H1 (cell line): ENCODE results near the gene PRKAG3. TPM values are rescaled to one million over a fixed set of nuclear protein-coding genes. Genes with fewer than 3 reads are reported as not detected.

Experiments used
- CTCF ChIA-PET: fragments of 300-600 bp; sonication (Branson Sonifier 250); formaldehyde crosslinking; loops from one replicate; lab custom pipeline; 2021; ENCODE audit not compliant: partially characterized antibody; lab: Charles Lee
- POLR2A ChIA-PET: fragments of 300-600 bp; sonication (Branson Sonifier 250); formaldehyde crosslinking; loops from one replicate; lab custom pipeline; 2021; ENCODE audit warnings: inconsistent platforms; ENCODE audit not compliant: partially characterized antibody; lab: Charles Lee
- DNase-seq, 2 experiments: peaks; one replicate each; pipeline versions ENCODE4 v3.0.0 to v3.0.0-alpha.2; 2010 to 2022; ENCODE audit warnings: low spot score in 2 of 2, low read depth in 1 of 2, mixed read lengths in 1 of 2
- FAIRE-seq: peaks from 2 replicates; lab custom pipeline; 2011; peaks lifted over from hg19 to GRCh38; lab: Jason Lieb, UNC
- H2AFZ ChIP-seq: 2 replicates; pipeline ENCODE4 v1.8.1; 2012; ENCODE audit warnings: low read length, inconsistent platforms
- H2AK5ac ChIP-seq: 2 replicates; pipeline ENCODE4 v1.6.1; 2013; ENCODE audit warnings: low read depth, low read length
- H2BK120ac ChIP-seq: replicated peaks from 2 replicates; pipeline ENCODE3; 2013; ENCODE audit warnings: low read depth, low read length, inconsistent platforms
- H2BK12ac ChIP-seq: 2 replicates; pipeline ENCODE4 v1.6.1; 2013; ENCODE audit warnings: low read depth, low read length
- H2BK15ac ChIP-seq: 2 replicates; pipeline ENCODE4 v1.6.1; 2013; ENCODE audit warnings: low read length
- H2BK20ac ChIP-seq: 2 replicates; pipeline ENCODE4 v1.6.1; 2013; ENCODE audit warnings: low read length
- H2BK5ac ChIP-seq: 2 replicates; pipeline ENCODE4 v1.6.1; 2013; ENCODE audit warnings: low read depth, low read length
- H3K14ac ChIP-seq: 2 replicates; pipeline ENCODE4 v1.6.1; 2013; ENCODE audit warnings: inconsistent platforms; ENCODE audit not compliant: insufficient read length
- H3K18ac ChIP-seq: 2 replicates; pipeline ENCODE4 v1.6.1; 2013; ENCODE audit warnings: low read length; ENCODE audit errors: extremely low read depth
- H3K23ac ChIP-seq: 2 replicates; pipeline ENCODE4 v1.6.1; 2013; ENCODE audit warnings: inconsistent platforms; ENCODE audit not compliant: insufficient read length
- H3K23me2 ChIP-seq: 2 replicates; pipeline ENCODE4 v1.6.1; 2013; ENCODE audit warnings: low read depth, low read length
- H3K27ac ChIP-seq: 2 replicates; pipeline ENCODE4 v1.6.1; 2011; ENCODE audit warnings: low read depth, low read length, inconsistent platforms
- H3K27me3 ChIP-seq, 4 experiments: replicated peaks in 1 of 4; 1 replicate in 1 of 4; 2 replicates in 3 of 4; pipeline versions ENCODE4 v1.6.1 to v1.8.1; 2011 to 2013; ENCODE audit warnings: low read length in 3 of 4, mild to moderate bottlenecking in 3 of 4, inconsistent platforms in 2 of 4, mixed read lengths in 2 of 4, moderate library complexity in 1 of 4; ENCODE audit not compliant: control insufficient read depth in 3 of 4, insufficient read depth in 3 of 4; ENCODE audit errors: extremely low read depth in 1 of 4
- H3K36me3 ChIP-seq, 4 experiments: 2 replicates each; pipeline versions ENCODE4 v1.6.1 to v1.8.1; 2011 to 2013; ENCODE audit warnings: mild to moderate bottlenecking in 4 of 4, low read length in 3 of 4, moderate library complexity in 2 of 4, control low read depth in 1 of 4, inconsistent platforms in 1 of 4; ENCODE audit not compliant: insufficient read depth in 4 of 4, control insufficient read depth in 2 of 4
- H3K4ac ChIP-seq: replicated peaks from 2 replicates; pipeline ENCODE3; 2013; ENCODE audit warnings: low read length, low read depth, mixed read lengths, inconsistent platforms; ENCODE audit not compliant: insufficient read length
- H3K4me1 ChIP-seq, 4 experiments: replicated peaks in 1 of 4; 1 replicate in 1 of 4; 2 replicates in 3 of 4; pipeline versions ENCODE4 v1.6.1 to v1.8.1; 2011 to 2013; ENCODE audit warnings: low read length in 3 of 4, inconsistent platforms in 2 of 4, mixed read lengths in 1 of 4; ENCODE audit not compliant: insufficient read depth in 4 of 4, control insufficient read depth in 3 of 4
- H3K4me2 ChIP-seq, 2 experiments: 2 replicates each; pipeline versions ENCODE4 v1.6.1 to v1.8.1; 2011 to 2013; ENCODE audit warnings: low read depth in 2 of 2, low read length in 2 of 2, control low read depth in 1 of 2, inconsistent platforms in 1 of 2, mild to moderate bottlenecking in 1 of 2; ENCODE audit not compliant: insufficient read depth in 1 of 2
- H3K4me3 ChIP-seq, 4 experiments: fragments of 200-600, 300-600 bp in 1 of 4; sonication (generic), shearing (Covaris generic), sonication (Bioruptor Twin) in 1 of 4; 2 replicates each; pipeline versions ENCODE4 v1.5.1 to v1.8.1; 2011 to 2016; ENCODE audit warnings: low read length in 4 of 4, low read depth in 3 of 4, control low read depth in 2 of 4, inconsistent platforms in 2 of 4, mild to moderate bottlenecking in 2 of 4, mixed read lengths in 1 of 4, moderate library complexity in 1 of 4; ENCODE audit not compliant: insufficient read depth in 2 of 4; ENCODE audit errors: extremely low read depth in 1 of 4
- H3K56ac ChIP-seq: replicated peaks from 2 replicates; pipeline ENCODE3; 2013; ENCODE audit warnings: low read depth, mild to moderate bottlenecking, mixed read lengths, low read length, inconsistent platforms; ENCODE audit not compliant: insufficient read length
- H3K79me1 ChIP-seq: 2 replicates; pipeline ENCODE4 v1.6.1; 2013; ENCODE audit warnings: low read depth, low read length, control low read depth
- H3K79me2 ChIP-seq, 2 experiments: 2 replicates each; pipeline versions ENCODE4 v1.6.1 to v1.8.1; 2012 to 2013; ENCODE audit warnings: low read length in 2 of 2, mild to moderate bottlenecking in 2 of 2, inconsistent platforms in 1 of 2; ENCODE audit not compliant: insufficient read depth in 2 of 2, control insufficient read depth in 1 of 2
- H3K9ac ChIP-seq, 4 experiments: replicated peaks in 1 of 4; 1 replicate in 1 of 4; 2 replicates in 3 of 4; pipeline versions ENCODE4 v1.6.1 to v1.8.1; 2011 to 2013; ENCODE audit warnings: low read depth in 3 of 4, low read length in 3 of 4, control low read depth in 2 of 4, mild to moderate bottlenecking in 2 of 4, moderate library complexity in 2 of 4, inconsistent platforms in 1 of 4; ENCODE audit errors: extremely low read depth in 1 of 4
- H3K9me3 ChIP-seq, 2 experiments: 2 replicates each; pipeline versions ENCODE4 v1.6.1 to v1.8.1; 2012 to 2013; ENCODE audit warnings: mild to moderate bottlenecking in 2 of 2, moderate library complexity in 2 of 2, control low read depth in 1 of 2, inconsistent platforms in 1 of 2, low read depth in 1 of 2, low read length in 1 of 2, mixed read lengths in 1 of 2; ENCODE audit not compliant: insufficient read depth in 2 of 2
- H4K20me1 ChIP-seq, 2 experiments: replicated peaks in 1 of 2; 2 replicates each; pipeline versions ENCODE3 to v1.8.1; 2011 to 2013; ENCODE audit warnings: inconsistent platforms in 2 of 2, low read length in 2 of 2, mild to moderate bottlenecking in 1 of 2; ENCODE audit not compliant: insufficient read depth in 2 of 2, control insufficient read depth in 1 of 2
- H4K5ac ChIP-seq: 2 replicates; pipeline ENCODE4 v1.6.1; 2013; ENCODE audit warnings: low read length, low read depth, mixed read lengths, inconsistent platforms; ENCODE audit not compliant: insufficient read length
- H4K8ac ChIP-seq: 2 replicates; pipeline ENCODE4 v1.8.0; 2013; ENCODE audit warnings: mild to moderate bottlenecking, moderate library complexity, low read length, inconsistent platforms; ENCODE audit not compliant: insufficient read depth; ENCODE audit errors: extremely low read depth
- H4K91ac ChIP-seq: replicated peaks from 2 replicates; pipeline ENCODE3; 2013; ENCODE audit warnings: low read length, mixed read lengths, inconsistent platforms; ENCODE audit not compliant: insufficient read length
- BRCA1 ChIP-seq: IDR thresholded peaks from 2 replicates; pipeline ENCODE4 v1.6.1; 2012; ENCODE audit warnings: low read depth, low read length, improper control_type of control experiment
- E2F6 ChIP-seq: IDR thresholded peaks from 2 replicates; pipeline ENCODE4 v1.6.1; 2012; ENCODE audit warnings: inconsistent platforms
- FOSL1 ChIP-seq: IDR thresholded peaks from 2 replicates; pipeline ENCODE4 v1.6.1; 2011; ENCODE audit warnings: mild to moderate bottlenecking, low read depth, low read length, moderate library complexity; ENCODE audit not compliant: insufficient read depth
- JUN ChIP-seq: IDR thresholded peaks from 2 replicates; pipeline ENCODE4 v1.6.1; 2011; ENCODE audit warnings: low read depth, mild to moderate bottlenecking, improper control_type of control experiment, low read length
- MAX ChIP-seq: IDR thresholded peaks from 2 replicates; pipeline ENCODE4 v1.6.1; 2012; ENCODE audit warnings: inconsistent platforms
- SP1 ChIP-seq: IDR thresholded peaks from 2 replicates; pipeline ENCODE4 v1.6.1; 2011; ENCODE audit warnings: low read depth, low read length
- TAF7 ChIP-seq: optimal IDR thresholded peaks from 2 replicates; pipeline ENCODE3; 2011; ENCODE audit warnings: low read depth, mild to moderate bottlenecking, inconsistent platforms, low read length, moderate library complexity, borderline replicate concordance
- WGBS, 2 experiments: shearing (Covaris generic) in 1 of 2; methylation state at CpG; one replicate each; pipeline versions ENCODE4 v1.1.6 to v1.1.7; 2013 to 2015; ENCODE audit warnings: low lambda C conversion rate in 2 of 2, mixed read lengths in 2 of 2, inconsistent platforms in 1 of 2, low coverage in 1 of 2, missing lambda C conversion rate in 1 of 2; ENCODE audit not compliant: insufficient replicate concordance in 2 of 2, insufficient coverage in 1 of 2, insufficient read length in 1 of 2; ENCODE audit errors: extremely low coverage in 1 of 2, missing lambda C conversion rate in 1 of 2; 5-methylcytosine and 5-hydroxymethylcytosine counted together
- polyA plus RNA-seq, 7 experiments: library from polyadenylated mRNA; depleted of rRNA in 3 of 7; stranded (reverse) in 5 of 7; unstranded in 2 of 7; fragments of >200 nt in 5 of 7; fragments of 200-250 nt in 2 of 7; gene quantifications; 1 replicate in 5 of 7; 2 replicates in 1 of 7; 4 replicates in 1 of 7; pipeline versions ENCODE4 v1.2.1 to v1.2.3, GENCODE V29; 2011 to 2013; ENCODE audit warnings: missing spikeins in 2 of 7, mixed read lengths in 2 of 7
- total RNA-seq: library from RNA; stranded (reverse); fragmentation: NEBNext Ultra II Directional; extraction: Animal tissue kit (Norgen Biotek cat#: 25700); gene quantifications from 2 replicates; pipeline ENCODE4 v1.2.1, GENCODE V29; 2021

The PRKAG3 gene
- total and polyA plus RNA-seq, 2 of the 8 experiments (the other 6 are each of a cell fraction or from before 2014, with no cell fraction given), result not detected

- H4K8ac ChIP-seq, result no peak within 1 kb of the TSS; the same call in 1 of the 2 replicates
- H2BK5ac ChIP-seq, result no peak within 1 kb of the TSS
- no peak within 1 kb of the TSS for H2AK5ac ChIP-seq
- no peaks in the 10 kb centered on the region for H3K79me2 ChIP-seq
- peak within 1 kb of the TSS; percentile 63 to 72 for H3K4me2 ChIP-seq
- POLR2A ChIA-PET, result interaction anchor here (1.3 to 1.5 kb wide), 3 partner anchors 15 to 20 kb away, joined by 3 read pairs; no protein-coding TSS in a partner anchor
- H3K56ac ChIP-seq, result no peak within 1 kb of the TSS
- H2BK120ac ChIP-seq, result no peak within 1 kb of the TSS
- no peak within 1 kb of the TSS for H3K14ac ChIP-seq
- no peak within 1 kb of the TSS for H3K4ac ChIP-seq
- no peak within 1 kb of the TSS; the same call in 1 of the 2 replicates for H3K18ac ChIP-seq
- peak within 1 kb of the TSS; percentile 21 to 56 (median 25) for H3K4me3 ChIP-seq
- no peak for FAIRE-seq
- peaks cover 13 to 41% (median 25%) of the 10 kb centered on the region in 4 experiments for H3K4me1 ChIP-seq
- TF ChIP-seq SP1, result no peak
- no peak for TF ChIP-seq E2F6
- no peak for TF ChIP-seq JUN
- no peak for TF ChIP-seq BRCA1
- TF ChIP-seq MAX, result no peak
- no peak for TF ChIP-seq TAF7
- no peak for TF ChIP-seq FOSL1
- TF ChIP-seq, all 59 proteins: peak for 0
- peaks cover 5% of the 10 kb centered on the region; the same call in 1 of the 2 replicates for H3K23me2 ChIP-seq
- no peak within 1 kb of the TSS for H3K27ac ChIP-seq
- H4K91ac ChIP-seq, result no peak within 1 kb of the TSS
- H2BK12ac ChIP-seq, result no peak within 1 kb of the TSS
- no peak within 1 kb of the TSS for H3K9ac ChIP-seq
- no peaks in the 10 kb centered on the region for H3K9me3 ChIP-seq
- no peaks in the 10 kb centered on the region for H3K79me1 ChIP-seq
- no peak for DNase-seq
- no peak within 1 kb of the TSS for H4K5ac ChIP-seq
- peaks cover 81 to 98% (median 95%) of the 10 kb centered on the region in 4 experiments for H3K27me3 ChIP-seq
- peaks cover 11 to 17% of the 10 kb centered on the region in 2 experiments for H4K20me1 ChIP-seq
- H2AFZ ChIP-seq, result no peak within 1 kb of the TSS
- no peak within 1 kb of the TSS for H2BK20ac ChIP-seq
- peaks cover 0 to 2% (median 0%) of the 10 kb centered on the region in 4 experiments; a peak in 1 of 8 replicates for H3K36me3 ChIP-seq
- H3K23ac ChIP-seq, result no peak within 1 kb of the TSS
- CTCF ChIA-PET, result interaction anchor here (1.2 to 7.4 kb wide), 8 partner anchors 12 to 135 kb away, joined by 3 to 83 read pairs (median 7); no protein-coding TSS in a partner anchor
- H2BK15ac ChIP-seq, result peak within 1 kb of the TSS; percentile 40; the same call in 1 of the 2 replicates
- WGBS, 2 experiments, result no CpG with 5 or more reads among the region's 64 CpGs
Observed at GRCh38 chr2:218859556-218859987, 28.0 kb upstream of the PRKAG3 start, which contains the start of gene WNT6. Gene WNT6, plus strand, starts transcription at chr2:218859805. Its CDS starts 233 bp downstream, at chr2:218860038.
